ENCODE results near the gene LONRF3.

DNA sequence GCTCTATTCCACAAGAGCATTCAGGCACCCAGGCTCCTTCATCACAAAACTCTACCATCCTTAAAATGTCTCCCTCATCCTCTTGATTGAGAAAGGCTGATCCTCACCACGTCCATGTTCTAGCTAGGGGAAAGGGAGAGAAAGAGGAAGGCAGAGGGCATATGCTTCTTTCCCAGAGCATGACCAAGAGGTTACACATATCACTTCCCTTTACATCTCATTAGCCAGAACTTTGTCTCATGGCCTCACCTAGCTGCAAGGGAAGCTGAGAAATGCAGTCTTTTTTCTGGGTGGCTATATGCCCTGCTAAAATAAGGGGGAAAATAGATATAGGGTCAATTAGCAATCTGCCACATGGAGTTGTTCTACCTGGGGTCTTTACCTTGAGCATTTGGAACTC lies 42.7 kb downstream of the LONRF3 start:
- TF ChIP-seq, protein P1, sequence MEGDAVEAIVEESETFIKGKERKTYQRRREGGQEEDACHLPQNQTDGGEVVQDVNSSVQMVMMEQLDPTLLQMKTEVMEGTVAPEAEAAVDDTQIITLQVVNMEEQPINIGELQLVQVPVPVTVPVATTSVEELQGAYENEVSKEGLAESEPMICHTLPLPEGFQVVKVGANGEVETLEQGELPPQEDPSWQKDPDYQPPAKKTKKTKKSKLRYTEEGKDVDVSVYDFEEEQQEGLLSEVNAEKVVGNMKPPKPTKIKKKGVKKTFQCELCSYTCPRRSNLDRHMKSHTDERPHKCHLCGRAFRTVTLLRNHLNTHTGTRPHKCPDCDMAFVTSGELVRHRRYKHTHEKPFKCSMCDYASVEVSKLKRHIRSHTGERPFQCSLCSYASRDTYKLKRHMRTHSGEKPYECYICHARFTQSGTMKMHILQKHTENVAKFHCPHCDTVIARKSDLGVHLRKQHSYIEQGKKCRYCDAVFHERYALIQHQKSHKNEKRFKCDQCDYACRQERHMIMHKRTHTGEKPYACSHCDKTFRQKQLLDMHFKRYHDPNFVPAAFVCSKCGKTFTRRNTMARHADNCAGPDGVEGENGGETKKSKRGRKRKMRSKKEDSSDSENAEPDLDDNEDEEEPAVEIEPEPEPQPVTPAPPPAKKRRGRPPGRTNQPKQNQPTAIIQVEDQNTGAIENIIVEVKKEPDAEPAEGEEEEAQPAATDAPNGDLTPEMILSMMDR (IDR thresholded peaks at IDR 0.05): no peak
- TF ChIP-seq REST (IDR thresholded peaks at IDR 0.05; ENCODE audit: insufficient read depth in 1 of 2, low read depth in 2 of 2, low read length in 1 of 2) (no peak), TCF7L2 (IDR thresholded peaks at IDR 0.05; ENCODE audit: low read depth, low read length) (no peak)
